Psoas muscle (tissue), 8 donors: ENCODE data around the gene ACAD8. TPM values are rescaled to one million over a fixed set of nuclear protein-coding genes. Genes with fewer than 3 reads are reported as not detected.

Source experiments
- ATAC-seq, 4 donors: fragments of 200-7000 bp; cut with Tn5 transposase; one replicate each; pipeline ENCODE4 v1.9.1; 2020; ENCODE audit warnings: moderate library complexity in 3 of 4, mild to moderate bottlenecking in 2 of 4
- DNase-seq, 2 donors: peaks; one replicate each; pipeline ENCODE4 v3.0.0-alpha.2; 2020
- H3K27ac ChIP-seq: fragments of 200-600 bp; one replicate; pipeline ENCODE4 v1.8.0; 2022
- H3K27me3 ChIP-seq, 3 donors: fragments of 200-600 bp in 1 of 3; one replicate each; pipeline versions ENCODE4 v1.6.1 to v1.8.0; 2013 to 2022; ENCODE audit warnings: low read length in 2 of 3, mild to moderate bottlenecking in 2 of 3, moderate library complexity in 1 of 3; ENCODE audit not compliant: insufficient read depth in 3 of 3
- H3K36me3 ChIP-seq, 2 donors: fragments of 200-600 bp in 1 of 2; one replicate each; pipeline versions ENCODE4 v1.6.1 to v1.8.0; 2013 to 2022; ENCODE audit warnings: low read depth in 1 of 2, mild to moderate bottlenecking in 1 of 2, moderate library complexity in 1 of 2; ENCODE audit not compliant: insufficient read depth in 1 of 2
- H3K4me1 ChIP-seq: fragments of 200-600 bp; one replicate; pipeline ENCODE4 v1.8.0; 2022
- H3K4me3 ChIP-seq: fragments of 200-600 bp; one replicate; pipeline ENCODE4 v1.8.0; 2022; ENCODE audit warnings: mild to moderate bottlenecking
- H3K9me3 ChIP-seq: fragments of 200-600 bp; one replicate; pipeline ENCODE4 v1.8.0; 2022
- WGBS, 3 donors: extraction: QIAGEN DNeasy Blood & Tissue Kit; methylation state at CpG; one replicate each; pipeline versions ENCODE4 v1.1.6 to v1.1.7; 2013; 5-methylcytosine and 5-hydroxymethylcytosine counted together
- intact Hi-C, 2 donors: fragments of 100-400 bp; cut with DNase I; formaldehyde crosslinking; loops; one replicate each; pipeline versions ENCODE4 v1.11.0 to v1.14.2; 2022
- polyA plus RNA-seq, 3 donors: library from polyadenylated mRNA; stranded (reverse); fragments of 200-250 nt; gene quantifications; one replicate each; pipeline ENCODE4 v1.2.3, GENCODE V29; 2013
- total RNA-seq, 4 donors: library from RNA; stranded (reverse); fragmentation: NEBNext Ultra II Directional in 2 of 4; extraction: Animal tissue kit (Norgen Biotek cat#: 25700) in 2 of 4; gene quantifications; one replicate each; pipeline versions ENCODE4 v1.2.1 to v1.2.4, GENCODE V29; 2021 to 2023
- TF ChIP-seq, protein P1 (sequence below): fragments of 200-600 bp; IDR thresholded peaks from one replicate; pipeline ENCODE4 v1.8.0; 2022; ENCODE audit warnings: antibody characterized with exemption
- donor health status: healthy with polysubstance abuse.
- donor health status: DM: no; HTN: no; CAD: no; lungs with moderate emphysema.
- donor health status: Bipolar disorder and iron deficiency.
- donor health status: healthy.
- donor health status: DM: yes; HTN: yes; CAD: no.
- donor health status: DM: no; HTN: no; CAD: no.
- donor health status: DM: no; HTN: no; CAD: no.
- donor health status: DM: yes; HTN: yes; CAD: no.

The ACAD8 gene
- total and polyA plus RNA-seq, 7 donors, result 20.4 to 34.6 (median 28.2) TPM

DNA sequence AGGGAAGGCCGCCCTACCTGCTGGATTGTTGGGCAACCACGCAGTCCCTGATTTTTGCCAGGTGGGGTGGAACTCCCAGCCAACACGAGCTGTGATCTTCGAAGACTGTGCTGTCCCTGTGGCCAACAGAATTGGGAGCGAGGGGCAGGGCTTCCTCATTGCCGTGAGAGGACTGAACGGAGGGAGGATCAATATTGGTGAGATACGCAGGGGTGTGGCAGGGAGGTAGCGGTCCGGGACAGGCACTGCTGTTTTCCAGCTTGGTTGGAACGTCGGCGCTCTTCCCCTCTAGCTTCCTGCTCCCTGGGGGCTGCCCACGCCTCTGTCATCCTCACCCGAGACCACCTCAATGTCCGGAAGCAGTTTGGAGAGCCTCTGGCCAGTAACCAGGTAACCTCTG lies 7.6 kb downstream of the ACAD8 start:
- H3K27me3 ChIP-seq, result no peaks in the 10 kb centered on the region
- H3K4me1 ChIP-seq, result no peaks in the 10 kb centered on the region
- peaks cover 0 to 94% of the 10 kb centered on the region in 2 donors for H3K36me3 ChIP-seq
- no peak overlapping the region for H3K27ac ChIP-seq
- TF ChIP-seq, protein P1, sequence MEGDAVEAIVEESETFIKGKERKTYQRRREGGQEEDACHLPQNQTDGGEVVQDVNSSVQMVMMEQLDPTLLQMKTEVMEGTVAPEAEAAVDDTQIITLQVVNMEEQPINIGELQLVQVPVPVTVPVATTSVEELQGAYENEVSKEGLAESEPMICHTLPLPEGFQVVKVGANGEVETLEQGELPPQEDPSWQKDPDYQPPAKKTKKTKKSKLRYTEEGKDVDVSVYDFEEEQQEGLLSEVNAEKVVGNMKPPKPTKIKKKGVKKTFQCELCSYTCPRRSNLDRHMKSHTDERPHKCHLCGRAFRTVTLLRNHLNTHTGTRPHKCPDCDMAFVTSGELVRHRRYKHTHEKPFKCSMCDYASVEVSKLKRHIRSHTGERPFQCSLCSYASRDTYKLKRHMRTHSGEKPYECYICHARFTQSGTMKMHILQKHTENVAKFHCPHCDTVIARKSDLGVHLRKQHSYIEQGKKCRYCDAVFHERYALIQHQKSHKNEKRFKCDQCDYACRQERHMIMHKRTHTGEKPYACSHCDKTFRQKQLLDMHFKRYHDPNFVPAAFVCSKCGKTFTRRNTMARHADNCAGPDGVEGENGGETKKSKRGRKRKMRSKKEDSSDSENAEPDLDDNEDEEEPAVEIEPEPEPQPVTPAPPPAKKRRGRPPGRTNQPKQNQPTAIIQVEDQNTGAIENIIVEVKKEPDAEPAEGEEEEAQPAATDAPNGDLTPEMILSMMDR, result no peak
- ATAC-seq (no peak), DNase-seq (no peak)
- intact Hi-C loops, result no loop called here
- no peaks in the 10 kb centered on the region for H3K9me3 ChIP-seq
- no peak overlapping the region for H3K4me3 ChIP-seq
- 89 to 94% (median 93%) methylated on average over 16 of the region's 16 CpGs for WGBS, 3 donors

DNA sequence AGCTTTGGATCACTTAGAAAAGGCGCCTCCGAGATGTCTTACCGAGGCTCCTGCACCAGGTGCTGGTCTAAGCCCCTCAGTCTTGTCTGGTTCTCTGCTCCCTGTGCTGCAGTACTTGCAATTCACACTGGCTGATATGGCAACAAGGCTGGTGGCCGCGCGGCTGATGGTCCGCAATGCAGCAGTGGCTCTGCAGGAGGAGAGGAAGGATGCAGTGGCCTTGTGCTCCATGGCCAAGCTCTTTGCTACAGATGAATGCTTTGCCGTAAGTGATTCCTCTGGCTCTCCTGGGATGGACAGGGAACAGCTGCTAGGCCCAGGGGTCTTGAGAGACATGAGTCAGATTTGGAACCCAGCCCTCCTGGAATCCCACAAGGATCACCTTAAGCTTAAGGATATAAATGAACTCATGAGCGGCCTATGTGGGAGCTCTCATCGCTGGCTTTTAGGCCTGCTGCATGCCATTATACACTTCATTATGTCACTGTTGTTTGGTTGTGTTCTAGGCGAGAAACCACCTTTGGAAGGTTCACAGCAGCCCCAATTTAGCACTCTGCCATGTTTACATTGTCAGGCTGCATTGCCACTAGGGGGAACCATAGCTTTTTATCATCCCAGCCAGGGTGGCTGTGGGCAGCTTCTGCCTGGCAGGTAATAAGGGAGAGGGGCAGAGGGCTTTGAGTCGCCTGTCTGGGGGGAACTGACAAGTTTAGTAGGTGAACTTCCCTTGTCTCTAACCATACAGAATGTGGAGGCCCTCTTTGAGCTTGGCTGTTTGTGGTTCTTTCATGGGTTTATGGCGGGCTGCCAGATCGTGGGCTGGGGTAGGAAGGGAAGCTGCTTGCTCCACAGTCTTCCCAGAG lies 8.5 kb downstream of the ACAD8 start:
- no peaks in the 10 kb centered on the region for H3K4me1 ChIP-seq
- no peak for DNase-seq
- peaks cover 0 to 87% of the 10 kb centered on the region in 2 donors for H3K36me3 ChIP-seq
- H3K27me3 ChIP-seq, result no peaks in the 10 kb centered on the region
- H3K27ac ChIP-seq, result no peak overlapping the region
- no peaks in the 10 kb centered on the region for H3K9me3 ChIP-seq
- TF ChIP-seq, protein P1, result peak; percentile 17
- peak in 1 of 4 donors; percentile 45 for ATAC-seq
- 81 to 87% (median 84%) methylated on average over 14 of the region's 14 CpGs for WGBS, 3 donors
- no peak overlapping the region for H3K4me3 ChIP-seq
- intact Hi-C loops, result no loop called here

DNA sequence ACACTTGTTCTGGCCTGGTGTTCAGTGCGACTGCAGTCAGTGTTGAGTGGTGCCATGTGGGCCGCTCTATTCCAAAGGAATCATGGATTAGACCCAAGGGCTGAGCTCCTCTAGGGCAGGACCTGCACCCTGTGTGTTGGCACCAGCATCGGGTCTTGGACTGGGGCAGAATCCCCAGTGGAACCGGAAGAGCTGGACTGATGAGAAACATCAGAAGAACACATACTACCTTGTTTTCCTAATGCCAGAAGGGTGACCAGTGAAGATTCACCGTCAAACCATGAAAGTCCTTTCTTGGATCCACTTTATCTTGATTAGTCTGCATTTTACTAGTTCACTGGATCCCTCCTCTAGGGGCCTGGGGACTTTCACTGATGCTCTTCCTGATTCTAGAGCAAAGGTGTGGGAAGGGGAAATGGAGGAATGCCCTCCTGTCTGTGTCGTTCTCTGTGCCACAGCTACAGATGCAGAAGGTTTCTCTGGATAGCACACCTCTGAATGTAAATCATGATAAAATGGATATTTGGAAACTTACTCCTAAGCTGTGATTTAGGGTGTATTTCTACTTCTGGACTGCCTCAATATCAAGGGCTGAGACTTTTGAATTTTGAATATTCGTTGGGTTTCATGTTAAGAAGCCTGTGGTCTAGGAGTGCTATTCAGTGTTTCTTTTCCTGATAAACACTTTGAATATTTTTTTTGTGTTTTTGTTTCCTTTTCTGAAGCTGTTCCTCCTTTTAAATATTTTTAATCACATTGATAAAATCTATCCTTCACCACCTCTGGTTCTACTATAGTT lies 11.8 kb downstream of the ACAD8 start:
- Histone ChIP-seq H3K36me3 (peaks cover 0 to 54% of the 10 kb centered on the region in 2 donors), H3K27me3 (peaks cover 0 to 3% (median 0%) of the 10 kb centered on the region in 3 donors), H3K9me3 (no peaks in the 10 kb centered on the region), H3K4me3 (no peak overlapping the region), H3K4me1 (no peaks in the 10 kb centered on the region), H3K27ac (no peak overlapping the region)
- no peak for DNase-seq
- TF ChIP-seq, protein P1, result no peak
- WGBS, 3 donors, result 83 to 90% (median 85%) methylated on average over 7 of the region's 7 CpGs
- no peak for ATAC-seq
- intact Hi-C loops, result no loop called here

DNA sequence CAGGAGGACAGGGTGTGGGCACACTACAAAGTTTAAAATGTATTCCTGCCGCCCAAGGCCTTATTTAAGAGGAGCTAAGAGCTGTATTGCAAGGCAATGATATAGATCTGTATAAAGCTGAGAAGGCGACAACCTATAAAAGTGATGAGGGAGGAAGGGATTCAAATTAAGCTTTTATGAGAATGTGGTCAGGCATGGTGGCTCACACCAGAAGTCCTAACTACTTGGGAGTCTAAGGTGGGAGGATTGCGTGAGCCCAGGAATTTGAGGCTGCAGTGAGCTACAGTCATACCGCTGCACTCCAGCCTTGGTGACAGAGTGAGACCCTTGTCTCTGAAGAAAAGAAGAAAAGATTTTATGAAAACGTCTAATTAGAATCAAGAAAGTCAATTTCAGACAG lies 13.1 kb downstream of the ACAD8 start:
- no peaks in the 10 kb centered on the region for H3K4me1 ChIP-seq
- H3K27ac ChIP-seq, result no peak overlapping the region
- no peaks in the 10 kb centered on the region for H3K9me3 ChIP-seq
- DNase-seq (no peak), ATAC-seq (no peak)
- WGBS, 3 donors, result 91 to 94% (median 93%) methylated on average over 5 of the region's 5 CpGs
- TF ChIP-seq, protein P1, result no peak
- H3K36me3 ChIP-seq, result peaks cover 0 to 41% of the 10 kb centered on the region in 2 donors
- intact Hi-C loops, result no loop called here
- peaks cover 0 to 5% (median 0%) of the 10 kb centered on the region in 3 donors for H3K27me3 ChIP-seq
- H3K4me3 ChIP-seq, result no peak overlapping the region
